ENCODE results near the gene ERC2.

DNA sequence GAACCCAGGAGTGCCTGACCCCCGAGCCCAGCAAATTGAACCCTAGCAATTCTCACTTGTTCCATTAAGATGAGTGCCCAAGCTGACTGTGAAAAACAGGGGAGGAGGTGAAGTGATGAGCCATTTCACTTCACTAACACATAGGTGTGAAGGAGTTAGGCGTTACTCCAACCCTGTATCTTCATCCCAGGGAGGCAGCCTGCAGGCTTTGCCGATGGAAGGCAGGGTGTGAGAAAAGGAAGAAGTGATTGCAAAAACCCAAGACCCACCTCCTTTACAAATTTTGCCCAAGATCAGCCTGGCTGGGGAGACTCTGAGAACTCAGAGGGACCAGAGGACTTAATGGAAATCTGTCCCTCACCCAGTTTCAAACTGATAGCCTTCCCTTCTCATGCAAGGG is 851.5 kb downstream of the ERC2 start:
- TF ChIP-seq, protein P1, sequence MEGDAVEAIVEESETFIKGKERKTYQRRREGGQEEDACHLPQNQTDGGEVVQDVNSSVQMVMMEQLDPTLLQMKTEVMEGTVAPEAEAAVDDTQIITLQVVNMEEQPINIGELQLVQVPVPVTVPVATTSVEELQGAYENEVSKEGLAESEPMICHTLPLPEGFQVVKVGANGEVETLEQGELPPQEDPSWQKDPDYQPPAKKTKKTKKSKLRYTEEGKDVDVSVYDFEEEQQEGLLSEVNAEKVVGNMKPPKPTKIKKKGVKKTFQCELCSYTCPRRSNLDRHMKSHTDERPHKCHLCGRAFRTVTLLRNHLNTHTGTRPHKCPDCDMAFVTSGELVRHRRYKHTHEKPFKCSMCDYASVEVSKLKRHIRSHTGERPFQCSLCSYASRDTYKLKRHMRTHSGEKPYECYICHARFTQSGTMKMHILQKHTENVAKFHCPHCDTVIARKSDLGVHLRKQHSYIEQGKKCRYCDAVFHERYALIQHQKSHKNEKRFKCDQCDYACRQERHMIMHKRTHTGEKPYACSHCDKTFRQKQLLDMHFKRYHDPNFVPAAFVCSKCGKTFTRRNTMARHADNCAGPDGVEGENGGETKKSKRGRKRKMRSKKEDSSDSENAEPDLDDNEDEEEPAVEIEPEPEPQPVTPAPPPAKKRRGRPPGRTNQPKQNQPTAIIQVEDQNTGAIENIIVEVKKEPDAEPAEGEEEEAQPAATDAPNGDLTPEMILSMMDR (conservative IDR thresholded peaks at IDR 0.05 in 1 of 2, IDR thresholded peaks at IDR 0.05 in 1 of 2; ENCODE audit: extremely low read depth in 1 of 2, insufficient read depth in 1 of 2, low read depth in 1 of 2, low read length in 2 of 2), result no peak
- no peak for TF ChIP-seq EZH2 (IDR thresholded peaks at IDR 0.05; ENCODE audit: borderline replicate concordance, low read length)

Data from mammary epithelial cell (primary cell).